Endothelial cell of umbilical vein (primary cell): ENCODE measurements around the gene TES. TPM values are rescaled to one million over a fixed set of nuclear protein-coding genes. Genes with fewer than 3 reads are reported as not detected.
"Not testable (repeated sequence)": the region's sequence is repeated elsewhere in the genome, so short reads cannot be mapped to it uniquely, and the experiment has no call there.

Experiments
- BruUV-seq: library from RNA; stranded (reverse); fragments of 400-500 nt; replicated peaks from 2 replicates; lab custom pipeline; 2021; lab: Mats Ljungman, UMichigan
- CTCF ChIA-PET: fragments of 300-600, 350-600 bp; sonication (Branson Sonifier 250); formaldehyde crosslinking; loops from one replicate; lab custom pipeline; 2021; ENCODE audit warnings: antibody characterized with exemption, inconsistent platforms; lab: Charles Lee
- POLR2A ChIA-PET: fragments of 300-600, 350-600 bp; sonication (Branson Sonifier 250); formaldehyde crosslinking; loops from one replicate; lab custom pipeline; 2021; ENCODE audit warnings: antibody characterized with exemption, inconsistent platforms; lab: Charles Lee
- DNase-seq: peaks from one replicate; pipeline ENCODE4 v3.0.0-alpha.2; 2011; ENCODE audit warnings: low read depth, low spot score
- FAIRE-seq: peaks from 2 replicates; lab custom pipeline; 2011; peaks lifted over from hg19 to GRCh38; lab: Jason Lieb, UNC
- H2AFZ ChIP-seq: 2 replicates; pipeline ENCODE4 v1.6.0; 2012; ENCODE audit warnings: low read depth, low read length, control low read depth, inconsistent platforms
- H3K27ac ChIP-seq: 2 replicates; pipeline ENCODE4 v1.5.1; 2011; ENCODE audit warnings: low read depth, mild to moderate bottlenecking, control low read depth, low read length, moderate library complexity; ENCODE audit not compliant: insufficient read depth
- H3K27me3 ChIP-seq, 2 experiments: 2 replicates each; pipeline versions ENCODE4 v1.6.0 to v1.6.1; 2011; ENCODE audit warnings: low read length in 2 of 2, mixed read lengths in 1 of 2; ENCODE audit not compliant: control insufficient read depth in 2 of 2, insufficient read depth in 2 of 2
- H3K36me3 ChIP-seq, 2 experiments: 2 replicates in 1 of 2; 3 replicates in 1 of 2; pipeline ENCODE4 v1.5.1; 2011; ENCODE audit warnings: low read length in 2 of 2, mild to moderate bottlenecking in 1 of 2, moderate library complexity in 1 of 2; ENCODE audit not compliant: control insufficient read depth in 2 of 2, insufficient read depth in 2 of 2; ENCODE audit errors: extremely low read depth in 1 of 2
- H3K4me1 ChIP-seq: 3 replicates; pipeline ENCODE4 v1.5.1; 2011; ENCODE audit warnings: mild to moderate bottlenecking, low read length; ENCODE audit not compliant: control insufficient read depth, insufficient read depth; ENCODE audit errors: extremely low read depth
- H3K4me2 ChIP-seq: 2 replicates; pipeline ENCODE4 v1.6.1; 2011; ENCODE audit warnings: low read length, control low read depth, mixed read lengths; ENCODE audit not compliant: insufficient read depth
- H3K4me3 ChIP-seq, 3 experiments: fragments of 200-600 bp in 1 of 3; sonication (generic), shearing (Covaris generic) in 1 of 3; replicated peaks in 1 of 3; 2 replicates each; pipeline ENCODE4 v1.5.1; 2011 to 2016; ENCODE audit warnings: control low read depth in 3 of 3, low read length in 3 of 3, mild to moderate bottlenecking in 2 of 3, inconsistent platforms in 1 of 3, low read depth in 1 of 3, moderate library complexity in 1 of 3; ENCODE audit not compliant: insufficient read depth in 1 of 3
- H3K79me2 ChIP-seq: 2 replicates; pipeline ENCODE4 v1.6.0; 2012; ENCODE audit warnings: low read length, inconsistent platforms; ENCODE audit not compliant: control insufficient read depth, insufficient read depth
- H3K9ac ChIP-seq: replicated peaks from 2 replicates; pipeline ENCODE3; 2011; ENCODE audit warnings: low read length, control low read depth; ENCODE audit not compliant: insufficient read depth; ENCODE audit errors: extremely low read depth
- H3K9me1 ChIP-seq: replicated peaks from 3 replicates; pipeline ENCODE4 v1.6.0; 2011; ENCODE audit warnings: mild to moderate bottlenecking, low read length; ENCODE audit not compliant: control insufficient read depth, insufficient read depth; ENCODE audit errors: extremely low read depth
- H3K9me3 ChIP-seq: replicated peaks from 2 replicates; pipeline ENCODE4 v1.5.1; 2012; ENCODE audit warnings: low read length, inconsistent platforms; ENCODE audit not compliant: control insufficient read depth, insufficient read depth
- H4K20me1 ChIP-seq: replicated peaks from 2 replicates; pipeline ENCODE3; 2011; ENCODE audit warnings: mild to moderate bottlenecking, low read length; ENCODE audit not compliant: control insufficient read depth, insufficient read depth; ENCODE audit errors: extremely low read depth
- CTCF ChIP-seq, 2 donors: IDR thresholded peaks; 1 replicate in 1 of 2; 2 replicates in 1 of 2; pipeline ENCODE4 v1.5.1; 2011; ENCODE audit warnings: low read length in 2 of 2, mild to moderate bottlenecking in 2 of 2, moderate library complexity in 2 of 2, control low read depth in 1 of 2, inconsistent platforms in 1 of 2, low read depth in 1 of 2; ENCODE audit not compliant: insufficient read depth in 1 of 2; ENCODE audit errors: extremely low read depth in 1 of 2
- EZH2 ChIP-seq: IDR thresholded peaks from 2 replicates; pipeline ENCODE4 v1.6.1; 2012; ENCODE audit warnings: borderline replicate concordance, low read depth, mild to moderate bottlenecking, moderate library complexity, low read length, inconsistent platforms; ENCODE audit not compliant: severe bottlenecking
- FOS ChIP-seq: IDR thresholded peaks from 2 replicates; pipeline ENCODE4 v1.6.1; 2011; ENCODE audit warnings: mild to moderate bottlenecking, low read length, moderate library complexity, borderline replicate concordance; ENCODE audit not compliant: insufficient read depth
- GATA2 ChIP-seq: IDR thresholded peaks from 2 replicates; pipeline ENCODE4 v1.7.0; 2011; ENCODE audit warnings: low read depth, mild to moderate bottlenecking, moderate library complexity, mixed read lengths, low read length; ENCODE audit not compliant: insufficient read length, insufficient read depth
- JUN ChIP-seq: IDR thresholded peaks from 2 replicates; pipeline ENCODE4 v1.6.1; 2011; ENCODE audit warnings: borderline replicate concordance, low read depth; ENCODE audit not compliant: insufficient read length, insufficient read depth
- MAX ChIP-seq: IDR thresholded peaks from 2 replicates; pipeline ENCODE4 v1.6.1; 2011; ENCODE audit not compliant: insufficient read depth, insufficient read length
- MYC ChIP-seq: IDR thresholded peaks from one replicate; pipeline ENCODE4 v1.6.1; 2011; ENCODE audit warnings: mild to moderate bottlenecking, low read depth, low read length
- POLR2A ChIP-seq: IDR thresholded peaks from 2 replicates; pipeline ENCODE4 v1.6.1; 2012; ENCODE audit warnings: low read depth, mild to moderate bottlenecking, control low read depth, low read length
- POLR2AphosphoS5 ChIP-seq: IDR thresholded peaks from 2 replicates; pipeline ENCODE4 v1.6.1; 2012; ENCODE audit warnings: low read depth, mild to moderate bottlenecking, control low read depth, low read length, moderate library complexity; ENCODE audit not compliant: insufficient read depth
- dilution Hi-C: fragments of 300-500 bp; cut with MboI; formaldehyde crosslinking; loops from one replicate; pipeline ENCODE4 v1.15.0; 2019; ENCODE audit warnings: low sequenced_read_pairs; ENCODE audit not compliant: extremely low pct_ligation_motif_present
- intact Hi-C: fragments of 100-400 bp; cut with micrococcal nuclease; formaldehyde crosslinking; loops from one replicate; pipeline ENCODE4 v1.10.0; 2022
- polyA plus RNA-seq, 4 experiments: library from polyadenylated mRNA; depleted of rRNA in 3 of 4; stranded (reverse) in 3 of 4; unstranded in 1 of 4; fragments of >200 nt; gene quantifications; 2 replicates each; pipeline versions ENCODE4 v1.2.1 to v1.2.3, GENCODE V29; 2011 to 2012; ENCODE audit warnings: missing spikeins in 1 of 4
- total RNA-seq: library from RNA; stranded (reverse); gene quantifications from 2 replicates; pipeline ENCODE4 v1.2.3, GENCODE V29; 2021

The TES gene
- total and polyA plus RNA-seq, 2 donors (not counting 3 experiments of a cell fraction or from before 2014, with no cell fraction given), result 35.3 to 50.5 TPM

GRCh38 chr7:116242759-116243158 lies 32.4 kb downstream of the TES start:
- no peak for FAIRE-seq
- H4K20me1 ChIP-seq, result no peaks in the 10 kb centered on the region
- H3K36me3 ChIP-seq, result peaks cover 8 to 9% of the 10 kb centered on the region in 2 experiments
- dilution Hi-C loops (no loop called here), intact Hi-C loops (no loop called here)
- DNase-seq, result no peak
- no peaks in the 10 kb centered on the region for H3K9me1 ChIP-seq
- peaks cover 2% of the 10 kb centered on the region for H3K9me3 ChIP-seq
- H3K4me3 ChIP-seq, result no peak overlapping the region
- H3K9ac ChIP-seq, result no peak overlapping the region
- TF ChIP-seq MAX (no peak), EZH2 (no peak), GATA2 (no peak), POLR2A (no peak), CTCF (IDR thresholded peaks at IDR 0.05; ENCODE audit: extremely low read depth in 1 of 2, insufficient read depth in 1 of 2, low read depth in 1 of 2, low read length in 2 of 2) (no peak), POLR2AphosphoS5 (no peak), FOS (no peak), MYC (no peak), JUN (no peak)
- H3K79me2 ChIP-seq, result peaks cover 41% of the 10 kb centered on the region
- H3K27me3 ChIP-seq, result no peaks in the 10 kb centered on the region
- ChIA-PET POLR2A (no interaction called here), CTCF (interaction anchor here (0.8 to 15.5 kb wide), 9 partner anchors 16 to 349 kb away, joined by 3 to 462 read pairs (median 5); no protein-coding TSS in a partner anchor)
- H3K4me1 ChIP-seq, result peaks cover 8% of the 10 kb centered on the region
- no peak overlapping the region for H3K4me2 ChIP-seq
- no peak overlapping the region for H2AFZ ChIP-seq
- no peak overlapping the region for H3K27ac ChIP-seq
- BruUV-seq, result no TSS peak

- peaks cover 6 to 16% of the 10 kb centered on the region in 2 experiments for H3K36me3 ChIP-seq
- intact Hi-C loops, H3K4me1 ChIP-seq, H4K20me1 ChIP-seq, H3K4me2 ChIP-seq, H3K4me3 ChIP-seq, H3K9me1 ChIP-seq, H3K27me3 ChIP-seq, H2AFZ ChIP-seq, H3K9me3 ChIP-seq, POLR2A ChIA-PET, FAIRE-seq, dilution Hi-C loops, H3K9ac ChIP-seq, H3K27ac ChIP-seq, BruUV-seq, DNase-seq: not testable (repeated sequence)
- peaks cover 49% of the 10 kb centered on the region for H3K79me2 ChIP-seq
- CTCF ChIA-PET, result interaction anchor here (15.5 kb wide), 1 partner anchor 66 kb away, joined by 462 read pairs; no protein-coding TSS in a partner anchor
These were observed 34.5 kb downstream of the TES start for GRCh38 chr7:116244803-116245202.
